Measurements from ENCODE around the gene PSD2.

DNA sequence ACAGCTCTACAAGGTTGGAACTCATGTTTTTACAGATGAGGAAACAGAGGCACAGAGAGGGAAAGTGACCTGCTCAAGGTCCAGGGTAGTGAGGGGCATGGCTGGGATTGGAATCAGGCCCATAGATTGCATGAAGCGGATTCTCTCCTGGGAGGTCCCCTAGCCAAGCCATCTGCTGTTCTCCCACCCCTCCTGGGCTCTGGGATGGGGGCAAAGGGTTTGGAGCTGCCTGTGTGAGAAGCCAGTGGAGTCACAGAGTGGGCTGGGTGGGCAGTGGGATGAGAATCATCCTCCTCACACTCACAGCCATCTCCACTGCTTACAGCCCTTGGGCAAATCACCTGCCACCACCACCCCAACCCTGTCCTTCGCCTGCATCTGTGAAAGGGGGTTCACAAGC is 38.6 kb upstream of the PSD2 start:
- TF ChIP-seq, protein P1, sequence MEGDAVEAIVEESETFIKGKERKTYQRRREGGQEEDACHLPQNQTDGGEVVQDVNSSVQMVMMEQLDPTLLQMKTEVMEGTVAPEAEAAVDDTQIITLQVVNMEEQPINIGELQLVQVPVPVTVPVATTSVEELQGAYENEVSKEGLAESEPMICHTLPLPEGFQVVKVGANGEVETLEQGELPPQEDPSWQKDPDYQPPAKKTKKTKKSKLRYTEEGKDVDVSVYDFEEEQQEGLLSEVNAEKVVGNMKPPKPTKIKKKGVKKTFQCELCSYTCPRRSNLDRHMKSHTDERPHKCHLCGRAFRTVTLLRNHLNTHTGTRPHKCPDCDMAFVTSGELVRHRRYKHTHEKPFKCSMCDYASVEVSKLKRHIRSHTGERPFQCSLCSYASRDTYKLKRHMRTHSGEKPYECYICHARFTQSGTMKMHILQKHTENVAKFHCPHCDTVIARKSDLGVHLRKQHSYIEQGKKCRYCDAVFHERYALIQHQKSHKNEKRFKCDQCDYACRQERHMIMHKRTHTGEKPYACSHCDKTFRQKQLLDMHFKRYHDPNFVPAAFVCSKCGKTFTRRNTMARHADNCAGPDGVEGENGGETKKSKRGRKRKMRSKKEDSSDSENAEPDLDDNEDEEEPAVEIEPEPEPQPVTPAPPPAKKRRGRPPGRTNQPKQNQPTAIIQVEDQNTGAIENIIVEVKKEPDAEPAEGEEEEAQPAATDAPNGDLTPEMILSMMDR (IDR thresholded peaks at IDR 0.05; ENCODE audit: low read depth, low read length) = no peak
- no peak for TF ChIP-seq EZH2phosphoT487 (IDR thresholded peaks at IDR 0.05; ENCODE audit: low read depth)

Data from OCI-LY3 (cell line).